NT2/D1 (cell line): ENCODE measurements around the gene FRMD7.

Experiments used
- SUZ12 ChIP-seq: IDR thresholded peaks from 2 replicates; pipeline ENCODE4 v1.6.1; 2011; ENCODE audit not compliant: insufficient read length, insufficient read depth; ENCODE audit errors: extremely low read depth
- YY1 ChIP-seq: IDR thresholded peaks from 2 replicates; pipeline ENCODE4 v1.6.1; 2011; ENCODE audit not compliant: insufficient read length, insufficient read depth
- ZNF274 ChIP-seq: IDR thresholded peaks from 2 replicates; pipeline ENCODE4 v1.6.1; 2011; ENCODE audit warnings: mild to moderate bottlenecking, low read depth, low read length

DNA sequence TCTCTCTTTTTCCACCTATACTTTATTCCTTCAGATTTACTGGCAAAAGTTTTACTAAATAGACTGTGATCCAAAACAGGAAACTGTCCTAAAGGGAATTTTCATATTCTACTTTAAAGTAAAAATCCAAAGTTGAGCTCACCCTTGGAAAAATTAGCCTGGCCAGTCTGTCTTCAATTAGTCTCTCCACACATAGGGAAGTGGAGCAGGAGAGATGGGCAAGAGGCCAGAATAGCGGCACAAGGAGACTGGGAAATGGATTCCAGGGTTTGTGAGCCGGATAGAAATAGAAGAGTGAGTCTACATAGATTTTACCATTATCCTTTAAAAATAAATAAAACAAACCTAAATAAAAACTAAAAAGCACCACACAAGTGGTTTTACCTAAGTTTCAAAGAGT is 16.2 kb upstream of the FRMD7 start:
- no peak for TF ChIP-seq YY1
- no peak for TF ChIP-seq SUZ12
- no peak for TF ChIP-seq ZNF274
